HG03442 (cell line): Measurements from ENCODE around the gene TFEB.

Source experiments
- ATAC-seq: cut with Tn5 transposase; IDR thresholded peaks from one replicate; pipeline ENCODE4 v1.9.1; 2021; ENCODE audit warnings: mild to moderate bottlenecking, moderate library complexity; ENCODE audit not compliant: unreplicated experiment

TFEB gene

DNA sequence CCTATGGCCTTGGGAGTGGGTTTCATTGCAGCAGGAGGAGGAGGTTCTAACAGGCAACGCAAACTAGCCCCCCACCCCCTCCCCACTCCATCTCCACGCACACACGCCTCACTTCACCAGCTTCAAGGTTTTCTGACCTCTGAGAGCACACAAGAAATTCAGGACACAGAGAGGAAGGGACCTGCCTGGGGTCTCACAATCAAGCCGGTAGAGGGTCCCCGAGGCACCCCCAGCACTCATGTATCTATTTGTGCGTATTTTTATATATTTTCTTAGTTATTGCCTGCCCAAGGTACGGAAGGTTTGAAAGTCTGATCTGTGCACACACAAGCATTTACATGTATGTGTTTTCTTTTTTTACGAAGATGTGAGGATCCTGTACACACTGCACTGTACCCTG lies 80.2 kb downstream of the TFEB start:
- no peak for ATAC-seq

DNA sequence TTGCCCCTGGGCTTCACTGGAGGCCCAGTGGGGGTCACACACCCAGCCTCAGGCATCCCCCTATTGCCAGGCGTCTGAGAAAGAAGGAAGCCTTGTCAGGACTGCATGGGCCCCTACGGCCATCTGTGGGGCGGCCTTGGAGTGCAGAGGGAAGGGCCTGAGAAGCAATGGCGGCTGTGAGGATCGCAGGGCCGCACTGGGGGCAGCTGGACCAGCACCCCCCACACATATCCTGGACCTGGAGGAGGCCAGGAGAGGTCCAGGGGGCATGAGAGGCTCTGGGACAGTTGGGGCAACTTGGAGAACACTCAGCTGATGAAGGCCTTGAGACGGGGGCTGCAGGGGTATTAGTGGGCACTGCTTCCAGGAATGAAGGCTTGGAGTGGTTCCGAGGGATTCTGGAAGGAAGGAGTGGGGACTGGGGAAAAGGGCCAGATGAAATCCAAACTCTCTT lies 80.7 kb downstream of the TFEB start:
- ATAC-seq, result no peak

DNA sequence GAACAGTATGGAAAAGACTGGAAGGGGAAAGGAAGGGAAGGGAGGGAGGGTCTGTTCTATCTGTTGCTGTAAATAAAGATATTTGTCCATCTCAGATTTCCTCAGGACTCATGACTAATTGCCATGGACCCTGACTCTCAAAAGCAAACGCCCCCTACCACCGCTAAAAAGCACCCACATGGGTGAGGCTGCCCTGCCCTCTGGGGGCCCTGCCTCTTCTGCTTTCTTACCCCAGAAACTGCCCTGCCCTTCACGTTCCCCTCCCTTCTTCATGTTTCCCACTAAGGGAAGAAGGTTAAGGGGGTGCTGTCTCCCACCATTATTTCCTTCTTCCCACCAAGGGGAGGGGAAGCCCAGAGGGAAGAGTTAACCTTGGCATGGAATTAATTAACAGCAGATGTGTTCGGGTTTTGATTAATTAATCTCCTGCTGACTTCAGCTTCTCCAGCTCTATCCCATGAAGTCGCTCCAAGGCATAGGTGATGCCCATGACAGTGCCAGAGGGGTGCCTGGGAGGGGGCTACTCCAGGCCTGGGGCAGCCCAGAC lies 81.2 kb downstream of the TFEB start:
- ATAC-seq, result no peak

DNA sequence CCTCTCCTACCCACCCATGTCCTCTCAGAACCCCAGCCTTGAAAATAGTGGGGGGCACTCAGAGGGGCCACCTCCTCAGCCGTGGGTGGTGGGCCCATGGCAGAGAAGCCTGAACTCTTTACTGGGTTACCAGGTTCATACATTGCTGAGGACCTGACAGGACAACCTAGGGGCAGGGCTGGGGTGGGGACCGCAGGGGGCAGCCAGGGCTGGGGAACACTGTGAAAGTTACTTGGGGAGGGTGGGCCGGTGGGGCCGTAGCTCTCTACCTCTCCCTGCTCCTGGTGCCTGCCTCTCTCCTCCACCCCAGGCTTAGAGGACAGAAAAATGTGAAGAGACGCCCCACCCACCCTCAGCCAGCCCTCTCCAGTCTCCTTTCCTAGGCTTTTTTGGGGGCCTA lies 81.7 kb downstream of the TFEB start:
- ATAC-seq, result no peak

DNA sequence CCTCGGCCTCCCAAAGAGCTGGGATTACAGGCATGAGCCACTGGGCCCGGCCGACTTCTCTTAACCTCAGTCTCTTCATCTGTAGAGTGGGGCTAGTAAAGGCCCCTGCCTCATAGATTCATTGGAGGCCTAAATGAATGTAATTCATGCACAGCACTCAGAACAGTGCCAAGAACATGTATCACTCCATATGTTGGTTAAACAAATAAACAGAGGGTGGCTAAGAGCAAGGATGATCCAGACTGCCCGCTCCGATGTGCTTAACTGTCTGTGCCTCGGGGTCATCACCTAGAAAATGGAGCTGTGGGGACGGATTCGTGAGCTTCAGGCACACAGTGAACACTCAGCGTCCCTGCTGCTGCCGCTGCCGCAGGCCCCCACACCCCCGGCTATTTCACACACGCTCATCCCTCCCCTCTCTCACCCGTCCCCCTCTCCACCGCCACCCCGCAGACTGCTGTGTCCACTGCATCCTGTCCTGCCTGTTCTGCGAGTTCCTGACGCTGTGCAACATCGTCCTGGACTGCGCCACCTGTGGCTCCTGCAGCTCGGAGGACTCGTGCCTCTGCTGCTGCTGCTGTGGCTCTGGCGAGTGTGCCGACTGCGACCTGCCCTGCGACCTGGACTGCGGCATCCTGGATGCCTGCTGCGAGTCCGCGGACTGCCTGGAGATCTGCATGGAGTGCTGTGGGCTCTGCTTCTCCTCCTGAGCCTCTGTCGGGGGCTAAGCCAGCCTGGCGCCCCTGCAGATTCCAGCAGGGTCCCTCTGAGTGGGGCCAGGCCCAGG lies 82.3 kb downstream of the TFEB start:
- no peak for ATAC-seq

DNA sequence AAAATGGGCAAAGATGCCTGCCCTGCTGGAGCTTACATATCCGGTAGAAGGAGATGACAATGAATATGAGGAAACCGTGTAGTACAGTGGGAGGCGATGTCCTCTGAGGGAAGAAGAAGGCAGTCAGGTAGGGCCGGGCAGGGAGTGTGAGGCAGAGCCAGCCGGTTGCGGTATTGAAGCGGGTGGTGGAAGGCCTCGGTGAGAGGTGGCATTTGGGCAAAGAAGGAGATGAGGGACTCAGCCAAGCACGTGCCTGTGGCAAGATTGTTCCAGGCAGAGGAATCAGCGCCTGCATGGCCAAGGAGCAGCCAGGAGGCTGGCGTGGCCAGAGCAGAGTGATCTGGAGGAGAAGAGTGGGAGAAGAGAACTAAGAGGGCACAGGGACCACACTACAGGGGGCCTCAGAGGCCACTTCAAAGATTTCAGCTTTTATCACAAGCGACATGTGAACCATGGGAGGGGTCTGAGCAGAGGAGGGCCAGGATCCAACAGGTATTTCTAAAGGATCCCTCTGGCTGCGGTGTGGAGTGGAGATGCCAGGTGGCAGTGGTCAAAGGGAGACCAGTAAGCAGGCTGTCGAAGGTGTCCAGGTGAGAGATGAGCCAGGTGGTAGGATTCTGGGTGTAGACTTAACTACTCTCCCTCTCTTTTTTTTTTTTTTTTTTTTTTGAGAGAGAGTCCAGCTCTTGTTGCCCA lies 83.3 kb downstream of the TFEB start:
- ATAC-seq, result no peak

DNA sequence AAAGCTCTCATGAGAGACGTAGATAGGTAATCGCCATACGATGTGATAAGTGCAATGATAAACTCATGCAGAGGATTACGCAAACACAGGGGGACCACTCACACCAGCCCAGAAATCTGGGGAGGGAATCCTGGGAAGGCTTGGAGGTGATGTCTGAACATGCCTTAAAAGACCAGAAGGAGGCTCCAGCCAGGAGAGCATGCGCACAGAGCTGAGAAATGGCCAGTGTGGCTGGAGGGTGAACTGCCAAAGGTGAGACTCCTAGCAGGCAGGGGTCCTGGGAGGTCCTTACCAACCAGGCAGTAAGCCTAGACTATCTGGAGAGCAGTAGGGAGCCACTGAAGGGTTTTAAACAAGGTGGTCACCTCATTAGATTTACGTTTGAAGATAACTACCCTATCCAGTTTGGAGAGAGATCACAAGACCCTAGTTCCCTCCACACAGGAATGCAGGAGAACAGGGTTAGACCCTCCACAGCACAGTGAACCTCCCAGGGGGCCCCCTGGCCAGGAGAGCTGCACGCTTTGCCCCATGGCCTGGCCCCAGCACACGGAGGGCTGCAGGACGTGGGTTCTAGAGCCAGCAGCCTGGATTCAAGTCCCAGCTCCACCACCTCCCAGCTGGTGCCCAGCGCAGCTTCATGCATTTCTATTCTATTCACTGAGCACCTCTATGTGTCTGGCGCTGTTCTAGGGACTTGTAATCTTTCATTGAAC lies 84.0 kb downstream of the TFEB start:
- no peak for ATAC-seq

DNA sequence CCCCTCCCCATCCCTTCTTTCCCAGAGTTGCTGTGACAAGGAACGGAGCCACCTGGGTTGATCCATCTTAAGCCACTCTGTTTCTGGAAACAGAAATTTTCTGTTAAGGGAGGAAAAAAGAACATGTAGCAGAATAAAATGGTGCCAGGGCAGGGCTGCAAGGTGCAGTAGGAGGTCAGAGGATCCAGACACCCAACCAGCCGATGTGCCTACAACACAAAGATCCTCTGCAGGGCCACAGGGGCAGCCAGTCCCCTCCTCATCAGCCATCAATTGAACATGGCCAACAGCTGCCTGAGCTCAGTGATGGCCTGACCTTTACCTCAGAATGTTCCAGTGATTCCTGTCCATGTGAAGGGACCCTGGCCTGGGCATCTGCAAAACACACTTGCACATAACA lies 85.3 kb downstream of the TFEB start:
- ATAC-seq, result no peak

DNA sequence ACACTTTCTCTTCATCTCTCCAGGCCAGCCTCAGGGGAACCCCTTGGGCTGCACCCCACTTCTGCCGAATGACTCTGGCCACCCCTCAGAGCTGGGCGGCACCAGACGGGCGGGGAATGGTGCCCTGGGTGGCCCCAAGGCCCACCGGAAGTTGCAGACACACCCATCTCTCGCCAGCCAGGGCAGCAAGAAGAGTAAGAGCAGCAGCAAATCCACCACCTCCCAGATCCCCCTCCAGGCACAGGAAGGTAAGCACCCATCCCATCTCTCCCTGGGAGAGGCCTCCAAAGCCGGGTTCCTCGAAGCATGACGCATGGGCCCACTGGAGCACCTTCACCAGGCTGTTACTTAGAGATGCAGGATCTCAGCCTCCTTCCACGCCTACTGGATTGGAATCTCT lies 85.8 kb downstream of the TFEB start:
- no peak for ATAC-seq

DNA sequence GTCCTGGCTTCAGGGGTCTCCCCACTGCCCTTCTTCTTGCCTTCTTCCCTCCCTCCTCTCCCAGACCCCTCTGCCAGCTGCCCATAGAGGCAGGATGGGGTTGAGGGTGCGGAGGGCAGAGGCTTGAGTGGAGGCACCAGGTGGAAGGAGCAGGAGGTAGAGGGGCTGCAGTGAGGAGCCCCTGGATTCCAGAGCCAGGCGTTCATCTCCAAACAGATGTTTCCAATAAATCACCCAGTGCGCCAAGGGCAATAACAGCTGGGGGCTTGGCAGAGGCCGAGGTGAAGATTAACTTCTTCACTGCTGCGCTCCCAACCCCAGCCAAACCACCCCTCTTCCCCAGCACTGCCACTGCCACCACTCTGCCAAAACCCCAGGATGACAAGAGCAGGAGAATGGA lies 86.5 kb downstream of the TFEB start:
- no peak for ATAC-seq

DNA sequence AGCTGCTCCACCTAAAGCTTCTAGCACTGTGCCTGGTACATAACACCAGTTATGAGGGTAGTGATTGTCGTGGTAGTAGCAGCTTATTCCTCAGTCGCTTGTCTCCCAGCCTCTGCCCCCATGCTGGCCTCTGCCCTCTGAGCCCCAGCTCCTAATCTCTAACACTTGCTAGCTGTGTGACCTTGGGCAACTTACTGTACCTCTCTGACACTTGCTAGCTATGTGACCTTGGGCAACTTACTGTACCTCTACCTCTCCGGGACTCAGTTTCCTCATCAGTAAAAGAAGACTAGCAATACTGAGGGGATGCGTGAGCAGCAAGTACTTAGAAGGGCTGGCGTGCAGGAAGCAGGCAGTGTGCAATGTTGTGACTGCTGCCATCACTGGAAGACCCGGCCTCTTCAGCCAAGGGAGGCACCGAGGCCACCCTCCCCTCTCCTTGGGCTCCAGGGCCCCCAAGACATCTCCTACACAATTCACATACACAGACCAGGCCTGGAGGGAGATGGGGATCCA lies 87.3 kb downstream of the TFEB start:
- no peak for ATAC-seq

DNA sequence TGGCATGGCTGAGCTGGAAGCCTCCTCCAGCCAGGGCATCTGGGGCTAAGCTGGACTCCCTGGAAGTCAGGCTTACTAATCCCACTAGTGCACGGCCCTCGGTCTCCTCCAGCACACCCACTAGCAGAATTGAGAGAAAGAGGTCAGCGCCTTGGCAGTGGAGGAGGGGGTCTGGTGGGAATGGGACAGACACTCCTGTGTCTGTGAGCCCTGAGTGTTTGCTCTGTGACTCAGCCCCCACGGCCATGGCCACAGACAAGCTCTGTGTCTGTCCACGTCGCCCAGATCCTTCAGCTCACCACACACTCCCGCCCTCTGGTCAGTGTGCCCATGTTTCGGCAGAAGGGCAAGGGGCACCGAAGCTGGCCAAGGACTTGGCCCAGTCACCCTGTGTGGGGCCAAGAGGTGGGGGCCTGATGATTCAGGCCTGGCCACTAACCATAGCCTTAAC lies 88.3 kb downstream of the TFEB start:
- no peak for ATAC-seq

DNA sequence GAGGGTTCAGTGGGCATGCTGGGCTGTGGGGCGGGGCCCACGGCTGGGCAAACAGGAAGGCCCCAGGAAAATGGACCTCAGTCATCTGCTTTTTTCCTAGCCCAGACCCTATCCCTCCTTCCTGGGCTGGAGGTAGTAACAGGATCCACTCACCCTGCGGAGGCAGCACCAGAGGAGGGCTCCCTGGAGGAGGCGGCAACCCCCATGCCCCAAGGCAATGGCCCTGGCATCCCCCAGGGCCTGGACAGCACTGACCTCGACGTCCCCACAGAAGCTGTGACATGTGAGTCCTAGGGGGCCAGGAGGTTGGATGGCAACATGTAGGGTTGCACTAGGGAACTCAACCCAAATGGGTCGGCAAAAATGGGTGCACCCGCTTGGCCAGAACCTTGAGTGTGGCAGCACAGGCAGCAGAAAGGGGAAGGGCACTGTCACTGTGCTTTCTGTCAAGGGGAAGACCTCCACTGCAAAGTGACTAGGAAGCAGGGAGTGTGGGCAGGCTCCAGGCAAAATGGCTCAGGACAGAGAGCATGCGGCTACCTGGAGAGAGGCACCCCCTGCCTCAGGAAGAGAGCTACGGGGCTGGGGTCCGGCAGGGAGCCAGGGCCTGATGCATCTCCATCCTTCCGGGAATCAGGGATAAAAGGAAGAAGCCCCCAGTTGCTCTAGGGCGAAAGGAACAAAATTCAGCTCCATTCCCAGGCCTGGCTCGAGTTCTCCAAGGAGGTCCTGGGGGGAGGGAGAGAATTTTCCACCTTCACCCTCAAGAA lies 89.2 kb downstream of the TFEB start:
- ATAC-seq, result no peak

DNA sequence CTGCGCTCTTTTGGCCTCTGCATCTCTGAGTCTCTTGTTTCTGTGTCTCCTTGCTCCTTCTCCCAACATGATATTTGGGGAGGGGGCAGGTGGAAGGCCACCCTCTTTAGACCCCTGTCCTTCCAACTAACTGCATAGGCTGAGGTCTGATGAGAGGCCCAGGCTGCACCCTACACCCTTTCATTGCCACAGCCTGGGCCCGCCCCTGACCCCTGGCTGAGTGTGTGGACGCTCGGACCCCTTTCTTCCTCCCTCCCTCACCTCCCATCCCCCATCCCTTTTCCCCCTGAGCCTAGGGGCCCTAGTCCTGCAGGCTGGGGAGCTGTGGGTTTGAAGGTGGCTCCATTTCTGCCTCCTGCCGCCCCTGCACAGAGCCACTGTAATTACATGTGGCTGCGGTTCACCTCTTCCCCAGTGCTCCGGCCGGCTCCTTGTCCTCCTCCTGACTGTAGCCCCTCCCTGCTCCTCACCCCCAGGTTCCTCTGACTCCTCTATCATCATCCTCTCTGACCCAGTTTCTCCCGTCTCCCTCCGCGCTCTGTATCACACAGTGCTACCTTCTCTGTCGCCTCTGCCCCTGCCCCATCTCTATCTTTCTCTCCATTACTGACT lies 90.3 kb downstream of the TFEB start:
- no peak for ATAC-seq

DNA sequence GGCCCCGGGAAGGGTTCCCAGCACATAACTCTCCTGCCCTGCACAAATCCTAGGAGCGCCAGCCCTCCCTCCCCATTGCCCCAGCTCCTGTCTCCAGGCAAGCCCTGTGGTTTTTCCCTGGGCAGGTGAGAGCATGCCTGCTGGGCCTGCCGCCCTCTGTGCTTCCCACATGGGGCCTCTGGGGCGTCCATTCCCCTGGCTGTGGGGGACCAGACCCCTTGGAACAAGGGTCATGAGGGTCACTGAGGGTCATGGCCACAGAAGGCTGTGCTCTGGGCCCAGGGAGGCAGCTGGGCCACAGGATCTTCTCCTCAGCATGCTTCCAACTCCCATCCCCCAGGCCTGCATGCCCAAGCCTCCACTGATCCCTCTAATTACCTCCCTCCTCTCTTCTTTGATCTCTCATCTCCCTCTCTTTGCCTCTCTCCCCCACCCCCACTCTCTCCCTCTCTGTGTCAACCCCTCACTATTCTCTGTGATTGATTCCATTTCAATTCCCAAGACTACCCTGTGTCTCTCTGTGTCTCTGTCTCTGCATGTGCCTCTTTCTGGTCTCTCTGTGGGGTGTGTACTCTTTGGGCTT lies 91.0 kb downstream of the TFEB start:
- ATAC-seq, result no peak

DNA sequence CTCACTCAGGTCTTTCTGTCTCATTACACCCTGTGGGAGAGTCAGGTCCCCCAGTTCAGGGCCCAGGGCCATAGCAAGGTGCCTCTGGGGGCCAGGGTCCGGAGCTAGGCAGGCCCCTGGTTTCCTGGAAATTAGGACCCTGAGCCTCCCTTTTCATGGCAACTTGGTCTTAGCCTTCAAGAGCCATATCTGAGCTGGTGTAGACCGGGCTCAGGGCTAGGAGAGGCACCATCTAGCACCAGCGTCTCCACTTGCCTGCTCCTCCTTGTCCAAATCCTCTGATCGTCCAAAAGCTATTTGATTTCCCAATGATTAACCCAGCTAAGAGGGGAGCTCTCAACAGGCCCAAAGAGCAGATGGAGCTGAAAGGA lies 91.5 kb downstream of the TFEB start:
- ATAC-seq, result no peak

DNA sequence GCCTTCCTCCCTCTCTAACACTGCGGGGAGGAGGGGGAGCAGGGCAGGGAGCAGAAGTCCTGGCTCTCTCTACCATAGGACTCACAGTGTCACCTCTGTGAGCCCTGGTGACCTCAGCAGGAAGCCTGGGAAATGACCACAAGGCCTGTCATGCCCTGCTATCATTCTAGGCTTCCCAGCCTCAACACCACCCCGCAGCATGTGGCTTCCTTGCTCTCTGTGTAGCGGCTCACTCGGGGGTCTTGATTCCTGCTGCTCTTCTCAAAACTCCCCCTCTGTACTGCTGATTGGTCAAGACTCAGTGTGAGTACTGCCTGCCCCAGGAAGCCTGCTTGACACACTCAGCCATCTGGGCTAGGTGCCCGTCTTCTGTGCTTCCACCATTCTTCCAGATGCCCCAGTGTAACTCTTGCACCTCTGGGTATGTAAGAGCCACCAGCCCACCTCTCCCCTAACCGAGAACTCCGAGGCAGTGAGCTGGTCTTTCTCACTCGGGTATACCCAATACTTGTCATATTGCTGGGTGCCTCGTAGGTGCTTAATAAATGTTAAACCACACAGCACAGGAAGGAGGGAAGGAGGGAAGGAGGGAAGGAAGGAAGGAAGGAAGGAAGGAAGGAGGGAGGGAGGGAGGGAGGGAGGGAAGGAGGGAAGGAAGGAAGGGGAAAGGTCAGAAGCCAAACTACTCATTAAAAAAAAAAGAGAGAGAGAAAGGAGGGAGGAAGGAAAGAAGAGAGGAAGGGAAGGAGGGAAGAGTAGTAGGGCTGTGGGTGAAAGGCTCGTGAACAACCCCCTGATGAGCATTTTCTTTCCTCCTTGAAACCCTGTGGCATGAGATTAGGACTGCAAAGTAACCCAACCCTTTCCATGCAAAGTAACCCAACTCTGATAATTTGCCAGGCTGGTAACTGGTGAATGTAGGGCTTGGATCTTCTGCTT lies 92.2 kb downstream of the TFEB start:
- ATAC-seq, result no peak

DNA sequence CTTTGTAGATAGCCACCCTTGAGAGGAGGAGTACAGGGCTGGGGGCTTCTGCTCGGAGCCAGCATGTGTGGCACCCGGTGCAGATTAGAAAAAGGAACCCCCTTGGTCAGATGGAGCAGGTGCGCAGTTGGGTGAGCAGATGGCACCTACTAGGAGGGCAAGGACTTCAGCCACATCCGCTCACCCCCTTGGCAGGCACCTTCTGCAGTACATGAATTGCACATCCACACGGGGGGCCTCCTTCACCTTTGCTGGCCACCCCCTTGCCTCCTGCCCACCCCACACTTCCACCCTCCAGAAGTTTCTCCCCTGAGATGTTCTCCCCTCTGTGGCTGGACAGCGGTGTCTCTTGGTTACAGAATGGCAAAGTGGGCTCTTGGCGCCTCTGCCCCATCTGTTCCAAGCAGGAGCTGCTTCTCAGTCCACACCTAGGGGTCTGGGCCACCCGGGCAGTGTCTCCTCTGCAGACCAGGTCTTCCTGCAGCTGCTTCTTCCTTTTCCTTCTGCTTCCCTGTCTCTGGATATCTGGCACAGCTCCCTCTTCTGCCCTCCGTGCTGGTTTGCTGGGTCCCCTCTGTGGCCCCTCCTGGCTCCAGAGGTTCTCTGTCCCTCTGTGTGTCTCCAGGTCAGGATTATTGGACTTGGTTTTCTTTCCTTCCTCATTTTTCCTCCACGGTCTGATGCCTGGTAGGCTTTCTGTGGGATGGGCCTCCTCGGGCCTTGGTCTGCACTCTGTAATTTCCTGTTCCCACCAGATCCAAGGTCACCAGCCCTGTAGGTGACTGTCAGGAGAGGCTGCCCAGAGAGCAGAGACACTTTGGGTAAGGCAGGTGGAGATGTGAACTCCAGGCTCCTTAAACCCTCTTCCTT lies 93.1 kb downstream of the TFEB start:
- ATAC-seq, result no peak
